UCSD-AML1 (cell line): ENCODE measurements around the gene NEGR1.

ENCODE experiments used
- DNase-seq: peaks from one replicate; lab custom pipeline; 2025; ENCODE audit not compliant: unreplicated experiment; lab: John Stamatoyannopoulos, UW

Gene NEGR1

DNA sequence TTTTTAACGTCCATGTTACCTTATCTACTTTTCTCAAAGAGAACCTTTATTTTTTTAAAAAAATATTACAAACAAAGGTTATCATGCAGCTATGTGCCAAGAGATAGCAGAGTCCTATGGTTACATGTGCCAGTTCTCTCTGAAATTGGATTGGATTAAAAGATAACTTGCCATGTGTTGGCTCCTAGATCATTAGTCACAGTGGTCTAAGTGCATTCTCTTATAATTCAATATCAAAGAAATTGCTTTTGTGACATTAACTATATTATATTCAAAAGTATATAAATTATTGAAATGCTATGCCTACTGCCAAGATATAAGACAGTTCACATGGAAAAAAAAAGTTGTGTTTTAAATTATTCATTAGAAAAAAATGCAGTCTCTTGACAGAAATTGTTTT is 494.2 kb downstream of the NEGR1 start:
- DNase-seq = no peak

DNA sequence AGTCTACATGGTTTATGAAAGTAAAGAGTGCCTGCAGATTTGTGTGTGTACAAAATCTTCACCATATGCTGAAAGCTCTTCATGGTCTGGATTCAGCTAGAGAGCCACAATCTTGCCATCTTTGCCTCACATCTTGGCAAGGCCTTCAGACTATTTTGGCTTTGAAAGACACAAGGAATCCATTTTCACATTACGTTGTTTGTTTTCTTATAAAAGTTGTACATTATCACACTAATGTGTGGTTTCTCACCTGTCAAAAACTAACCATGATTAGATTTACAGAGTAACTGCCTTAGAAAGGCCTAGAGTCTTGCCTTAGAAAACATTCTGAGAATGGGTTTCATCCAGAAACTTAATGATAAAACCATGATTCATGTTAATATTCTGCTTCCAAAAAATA is 494.6 kb downstream of the NEGR1 start:
- no peak for DNase-seq

DNA sequence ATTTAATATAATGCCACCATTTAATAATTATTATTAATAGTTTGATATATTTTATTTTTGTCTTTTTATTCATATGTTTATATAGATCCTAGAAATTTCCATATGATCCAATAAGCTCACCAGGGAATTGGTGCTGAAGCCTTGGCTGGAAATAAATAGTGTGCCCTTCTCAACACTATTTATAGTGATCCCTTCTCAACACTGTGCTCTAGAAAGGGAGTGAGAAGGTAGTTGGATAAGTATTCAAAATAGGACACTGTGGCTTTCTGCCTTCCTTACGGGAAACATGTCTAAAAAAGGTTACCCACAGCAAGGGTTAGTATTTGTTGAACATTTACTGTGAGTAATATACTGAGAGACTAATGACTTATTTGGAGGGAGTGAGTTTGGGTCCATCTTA is 496.1 kb downstream of the NEGR1 start:
- DNase-seq = no peak

DNA sequence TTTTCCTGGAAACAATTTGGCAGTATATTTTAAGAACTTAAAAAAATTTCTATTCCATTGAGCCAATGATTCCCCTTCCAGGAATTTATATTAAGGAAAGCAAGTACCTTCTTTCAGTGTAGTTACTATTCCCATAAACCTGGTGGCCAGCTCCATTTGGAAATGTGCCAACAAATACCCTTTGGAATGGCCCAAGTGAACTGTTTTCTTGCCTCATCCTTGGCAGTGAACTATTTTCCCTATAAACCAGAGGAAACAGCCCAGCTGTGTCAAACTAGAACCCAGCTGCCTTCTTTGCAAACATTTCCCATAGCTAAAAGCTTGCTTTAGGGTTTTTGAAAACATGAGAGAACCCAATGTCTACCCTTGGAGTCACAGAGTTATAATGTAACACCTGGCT is 496.9 kb downstream of the NEGR1 start:
- DNase-seq = no peak

DNA sequence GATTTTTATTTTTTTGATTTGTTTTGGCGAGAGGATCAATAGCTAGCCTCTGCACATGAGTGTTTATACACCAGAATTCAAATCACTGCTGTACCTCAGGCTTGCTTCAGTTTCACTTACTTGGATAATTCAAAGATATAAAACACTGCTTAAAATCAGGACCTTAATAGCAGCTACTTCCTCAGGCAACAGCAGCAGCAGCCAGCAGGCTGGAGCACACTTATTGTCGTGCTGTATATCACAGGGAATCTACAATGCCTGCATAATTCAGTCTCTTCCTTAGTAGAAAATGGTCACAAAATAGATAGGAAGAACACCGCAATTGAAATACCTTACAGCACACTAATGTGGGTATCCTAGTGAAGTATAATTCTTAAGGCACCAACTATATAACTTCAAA is 497.3 kb downstream of the NEGR1 start:
- no peak for DNase-seq

DNA sequence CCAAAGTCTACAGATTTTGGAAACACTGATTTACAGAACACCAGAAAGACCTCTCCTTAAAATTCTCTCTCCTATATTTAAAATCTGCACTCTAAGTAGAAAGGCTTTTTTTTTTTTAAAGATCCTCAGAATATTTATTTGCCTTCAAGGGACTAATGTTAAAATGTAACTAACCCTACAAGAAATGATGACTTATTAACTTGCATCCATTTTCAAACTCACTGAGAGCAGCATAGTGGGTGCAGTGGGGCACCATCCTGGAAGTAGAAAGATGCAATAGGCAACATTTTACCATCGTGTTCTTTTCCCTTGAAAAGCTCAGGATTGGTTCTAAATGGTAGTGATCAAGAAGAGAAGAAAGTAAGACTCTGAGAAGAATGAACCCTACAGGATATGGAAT is 498.1 kb downstream of the NEGR1 start:
- no peak for DNase-seq

DNA sequence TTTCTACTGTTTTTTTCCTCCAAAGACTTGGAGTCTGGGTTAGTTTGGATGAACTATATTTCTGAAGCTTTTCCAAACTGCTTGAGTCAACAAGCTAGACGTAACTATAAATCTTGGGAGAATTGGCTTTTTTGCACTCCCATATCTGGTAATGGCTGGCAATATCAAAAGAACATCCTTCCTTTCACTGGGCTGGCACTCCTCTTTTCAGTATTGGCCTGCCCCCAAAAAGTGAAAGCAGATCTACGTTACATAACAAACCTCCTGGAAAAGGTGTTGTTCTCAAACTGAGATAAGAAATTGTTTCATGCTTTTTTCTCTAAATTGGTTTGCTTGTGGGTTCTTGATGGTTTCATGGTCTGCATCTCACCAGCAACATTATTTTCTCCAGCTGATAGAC is 499.3 kb downstream of the NEGR1 start:
- DNase-seq = no peak

DNA sequence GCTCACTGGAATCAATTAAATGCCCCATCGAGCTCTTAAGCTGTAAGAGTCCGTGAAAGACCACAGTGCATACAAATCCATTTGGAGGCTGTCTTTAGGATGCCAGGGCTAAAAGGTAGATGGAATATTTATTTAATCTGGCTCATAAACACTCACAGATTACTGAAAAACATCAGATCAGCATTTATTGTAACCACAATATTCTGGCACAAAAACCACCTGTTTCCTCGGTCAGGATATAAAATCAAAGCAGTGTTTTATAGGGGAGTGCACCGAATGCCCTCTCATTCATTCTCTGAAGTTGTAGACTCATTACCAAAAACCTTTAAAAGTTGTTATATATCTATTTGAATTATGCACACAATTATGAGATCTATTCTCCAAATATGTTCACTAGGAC is 500.9 kb downstream of the NEGR1 start:
- DNase-seq = no peak

DNA sequence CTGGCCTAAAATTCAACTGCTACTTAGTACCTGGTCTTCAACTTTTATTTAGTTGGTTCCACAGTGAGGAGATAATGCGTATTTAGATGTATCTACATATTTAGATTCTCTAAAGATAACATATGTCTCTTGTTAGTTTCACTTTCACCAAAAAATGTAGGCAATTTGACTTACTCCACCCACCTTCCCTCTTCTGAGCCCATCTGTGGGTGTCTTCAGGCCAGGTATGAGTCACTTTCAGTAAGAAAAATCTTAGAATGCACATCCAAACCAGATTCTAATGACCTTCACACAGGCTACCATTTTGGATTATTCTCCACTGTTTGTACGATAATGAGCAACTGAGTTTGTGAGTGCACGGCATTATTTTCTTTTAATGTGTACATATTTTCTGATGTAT is 501.7 kb downstream of the NEGR1 start:
- DNase-seq = no peak

DNA sequence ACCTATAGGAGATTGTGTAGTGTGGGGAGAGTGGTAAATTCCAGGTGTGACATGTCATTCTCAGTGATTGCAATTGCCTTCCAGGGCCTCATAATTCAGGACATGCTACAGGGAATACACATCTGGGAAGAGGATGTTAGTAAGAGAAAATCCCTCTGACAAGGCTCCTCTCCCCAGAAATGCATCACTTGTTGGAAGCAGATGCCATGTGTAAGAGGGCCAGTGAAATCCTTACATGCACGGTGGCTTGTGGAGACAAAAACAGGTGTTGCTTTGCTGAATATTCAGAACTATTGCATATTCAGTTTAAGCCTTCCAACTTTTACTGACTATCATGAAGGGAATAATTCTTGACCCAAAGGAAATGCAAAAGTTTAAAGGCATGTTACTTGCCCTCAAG is 503.4 kb downstream of the NEGR1 start:
- no peak for DNase-seq

DNA sequence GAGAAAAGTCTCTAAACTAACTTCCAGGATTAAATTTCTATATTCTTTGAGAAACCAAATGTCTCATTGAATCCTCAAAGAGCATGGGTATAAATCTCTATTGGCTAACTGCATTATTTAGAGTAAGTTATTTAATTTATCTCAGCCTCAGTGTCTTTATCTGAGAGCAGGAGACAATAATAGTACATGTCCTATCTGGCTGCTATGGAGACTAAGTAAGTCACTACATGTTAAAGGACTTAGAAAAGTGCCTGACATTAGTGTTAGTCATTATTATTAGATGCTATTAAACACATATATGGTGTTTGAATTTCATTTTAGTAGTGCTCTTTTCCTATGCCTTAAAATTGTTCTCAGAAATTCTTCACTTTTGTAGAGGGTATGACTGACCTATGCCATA is 505.2 kb downstream of the NEGR1 start:
- DNase-seq = no peak

DNA sequence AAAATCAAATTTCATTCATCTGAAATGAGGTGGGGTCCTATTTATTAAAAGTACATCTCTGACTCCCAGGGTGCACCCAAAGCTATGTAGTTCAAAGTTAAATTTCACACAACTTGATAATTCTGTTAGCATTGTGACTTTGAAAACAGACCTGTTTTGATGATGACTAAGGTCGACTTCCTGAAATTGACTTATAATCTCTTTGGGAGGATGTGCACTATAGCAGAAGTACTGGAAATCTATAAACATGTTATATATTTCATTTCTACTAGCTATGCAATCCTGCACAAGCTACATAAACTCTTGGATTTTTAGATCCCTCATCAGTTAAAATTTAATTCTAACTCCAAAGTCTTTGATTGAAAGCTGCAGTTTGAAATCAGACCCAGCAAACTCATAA is 507.6 kb downstream of the NEGR1 start:
- no peak for DNase-seq

DNA sequence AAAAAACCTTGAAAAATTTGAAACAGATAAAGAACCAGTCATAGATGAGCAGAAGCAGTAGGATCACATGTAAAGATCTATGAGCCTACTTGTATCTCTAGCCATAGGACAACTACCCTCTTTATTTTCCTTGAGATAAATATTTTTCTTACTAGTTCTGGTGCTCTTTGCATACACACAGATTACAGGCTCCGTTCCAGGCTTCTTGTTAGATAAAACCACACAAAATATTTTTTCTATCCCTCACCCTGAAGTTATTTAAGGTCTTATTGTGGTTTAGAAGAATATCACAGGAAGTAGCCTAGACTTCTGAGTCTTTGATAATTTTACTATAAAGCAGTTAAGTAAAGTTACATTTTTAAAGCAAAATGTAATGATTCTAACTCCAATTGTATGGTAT is 512.2 kb downstream of the NEGR1 start:
- no peak for DNase-seq

DNA sequence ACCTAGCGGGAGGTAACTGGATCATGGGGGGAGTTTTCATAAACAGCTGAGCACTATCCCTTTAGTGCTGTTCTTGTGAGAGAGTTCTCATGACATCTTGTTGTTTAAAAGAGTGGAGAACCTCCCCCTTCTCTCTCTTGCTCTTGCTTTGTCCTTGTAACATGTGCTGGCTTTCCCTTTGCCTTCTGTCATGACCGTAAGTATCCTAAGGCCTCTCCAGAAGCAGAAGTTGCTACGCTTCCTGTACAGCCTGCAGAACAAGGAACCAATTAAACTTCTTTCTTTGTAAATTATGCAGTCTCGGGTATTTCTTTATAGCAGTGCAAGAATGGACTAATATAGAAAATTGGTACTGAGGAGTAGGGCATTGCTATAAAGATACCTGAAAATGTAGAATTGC is 515.6 kb downstream of the NEGR1 start:
- DNase-seq = no peak

DNA sequence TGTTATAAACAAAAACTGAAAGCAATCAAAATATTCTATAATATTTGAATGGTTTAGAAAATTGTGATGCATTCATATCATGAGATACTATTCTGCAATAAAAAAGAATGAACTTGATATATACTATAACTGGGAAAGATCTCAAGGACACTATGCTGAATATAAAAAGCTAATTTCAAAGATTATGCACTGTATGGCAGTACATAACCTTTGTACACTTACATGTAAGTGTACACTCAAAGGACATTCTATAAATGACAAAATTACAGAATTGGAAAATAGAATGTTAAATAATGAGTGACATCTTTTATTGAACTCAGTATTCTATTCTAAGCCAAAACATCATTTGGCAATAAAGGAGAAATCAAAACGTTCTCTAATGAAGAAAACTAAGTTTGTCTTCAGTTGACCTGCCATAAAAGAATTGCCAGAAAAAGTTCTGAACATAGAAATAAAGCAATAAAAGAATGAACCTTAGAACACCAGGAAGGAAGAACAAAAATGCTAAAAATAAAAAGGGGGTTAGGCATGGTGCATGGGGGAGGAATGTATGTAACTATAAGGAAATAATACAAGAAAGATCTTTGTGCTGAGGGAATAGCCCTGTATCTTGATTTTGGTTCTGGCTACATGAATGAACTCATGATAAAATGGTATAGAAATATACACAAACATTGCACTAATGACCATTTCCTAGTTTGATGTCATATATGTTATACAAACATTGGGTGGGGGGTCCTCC is 519.7 kb downstream of the NEGR1 start:
- DNase-seq = no peak

DNA sequence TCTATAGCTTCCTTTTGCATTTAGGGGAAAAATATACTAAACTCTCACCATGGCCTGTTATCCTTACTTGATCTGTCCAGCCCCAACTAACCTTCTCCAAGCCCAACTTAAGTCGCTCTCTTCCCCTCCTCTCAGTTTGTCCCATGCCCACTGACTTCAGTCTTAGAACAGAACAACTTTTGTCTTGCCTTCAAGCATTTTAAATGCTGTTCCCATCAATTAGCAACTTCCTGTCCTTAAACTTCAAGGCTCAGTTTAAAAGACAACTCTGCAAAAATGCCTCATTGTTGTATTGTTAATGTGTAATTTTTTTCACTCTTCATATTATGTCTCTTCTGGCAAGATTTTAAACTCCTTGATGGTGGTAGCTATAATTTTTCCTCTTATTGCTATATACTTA is 526.9 kb downstream of the NEGR1 start:
- DNase-seq = no peak

DNA sequence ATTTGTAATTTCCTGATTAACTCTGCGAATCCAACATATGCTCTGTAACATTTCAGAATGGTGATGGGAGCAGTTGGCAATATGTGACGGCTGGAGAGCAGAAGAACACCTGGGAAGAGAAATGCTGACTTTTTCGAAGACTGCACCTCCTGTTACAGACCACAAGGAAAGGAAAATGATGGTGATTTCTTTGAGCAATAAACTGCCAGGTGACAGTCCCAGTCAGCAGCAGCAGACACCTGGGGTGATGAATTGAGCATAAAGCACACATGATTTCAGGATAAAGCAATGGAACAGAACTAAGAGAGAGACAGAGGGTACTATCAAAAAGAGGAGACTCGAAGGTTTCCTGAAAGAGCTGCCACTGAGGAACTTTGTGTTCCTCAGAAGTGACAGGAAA is 528.6 kb downstream of the NEGR1 start:
- DNase-seq = no peak

DNA sequence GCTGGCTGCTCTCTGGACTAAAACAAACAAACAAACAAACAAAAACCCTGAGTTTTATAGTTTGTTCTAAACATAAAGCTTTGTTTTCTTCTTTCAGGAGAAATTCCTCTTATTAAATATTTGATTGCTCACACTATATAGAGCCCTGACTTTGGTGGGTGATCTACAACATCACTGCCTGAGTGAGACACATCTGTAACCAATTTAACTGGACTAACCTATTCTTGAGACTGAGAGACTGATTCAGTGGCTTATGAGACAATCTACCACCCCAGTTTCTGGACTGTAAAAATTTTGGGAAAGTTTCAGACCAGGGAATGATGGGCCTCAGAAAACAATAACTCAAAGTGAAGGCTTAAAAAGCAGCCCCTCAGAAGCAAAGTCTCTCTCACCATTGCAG is 537.0 kb downstream of the NEGR1 start:
- no peak for DNase-seq

DNA sequence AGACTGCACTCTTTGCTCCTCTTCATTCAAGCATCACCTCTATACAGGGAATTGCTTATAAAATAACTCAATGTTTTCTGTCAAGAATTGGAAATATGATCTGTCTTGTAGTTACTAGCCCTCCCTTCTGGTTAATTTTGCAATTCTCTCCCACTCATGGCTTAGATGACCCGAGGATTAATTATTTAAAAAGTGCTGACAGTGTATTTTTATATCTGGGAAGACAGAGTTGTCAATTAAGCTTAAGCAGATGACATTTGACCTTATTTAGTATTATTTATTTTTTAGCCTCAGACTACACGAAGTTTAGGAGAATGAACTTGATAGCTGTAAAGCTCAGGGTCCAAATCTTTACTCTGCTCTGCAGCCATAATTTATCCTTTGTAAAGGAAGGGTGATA is 538.5 kb downstream of the NEGR1 start:
- no peak for DNase-seq

DNA sequence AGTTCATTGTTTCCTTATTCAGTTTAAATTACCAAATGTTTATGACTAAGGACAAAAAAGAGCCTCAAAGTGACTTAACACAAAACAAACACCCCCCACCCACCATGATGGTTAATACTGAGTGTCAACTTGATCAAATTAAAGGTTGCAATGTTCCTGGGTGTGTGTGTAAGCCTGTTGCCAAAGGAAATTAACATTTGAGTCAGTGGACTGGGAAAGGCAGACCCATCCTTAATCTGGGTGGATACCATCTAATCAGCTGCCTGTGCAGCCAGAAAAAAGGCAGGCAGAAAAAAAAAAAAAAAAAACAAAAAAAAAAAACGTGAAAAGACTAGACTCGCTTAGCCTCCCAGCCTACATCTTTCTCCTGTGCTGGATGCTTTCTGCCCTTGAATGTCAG is 543.4 kb downstream of the NEGR1 start:
- DNase-seq = no peak

DNA sequence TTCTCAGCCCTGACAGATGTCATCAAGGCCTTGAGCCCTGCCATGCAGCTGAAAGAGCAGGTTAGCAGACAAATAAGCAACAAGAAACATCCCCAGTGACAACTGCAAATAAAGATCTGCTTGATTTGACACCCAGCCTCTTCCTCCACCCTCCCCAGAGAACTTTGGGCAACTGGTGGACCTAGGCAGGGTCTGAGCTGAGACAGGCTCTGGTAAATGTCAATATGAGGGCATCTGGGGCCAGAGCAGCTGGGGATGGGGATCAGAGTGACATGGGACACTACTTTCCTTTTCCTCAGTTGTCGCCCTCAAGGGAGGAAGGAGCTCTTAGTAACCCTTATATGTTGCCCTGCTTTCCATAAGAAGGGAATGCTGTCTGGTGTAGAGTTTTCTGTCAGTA is 544.1 kb downstream of the NEGR1 start:
- no peak for DNase-seq

DNA sequence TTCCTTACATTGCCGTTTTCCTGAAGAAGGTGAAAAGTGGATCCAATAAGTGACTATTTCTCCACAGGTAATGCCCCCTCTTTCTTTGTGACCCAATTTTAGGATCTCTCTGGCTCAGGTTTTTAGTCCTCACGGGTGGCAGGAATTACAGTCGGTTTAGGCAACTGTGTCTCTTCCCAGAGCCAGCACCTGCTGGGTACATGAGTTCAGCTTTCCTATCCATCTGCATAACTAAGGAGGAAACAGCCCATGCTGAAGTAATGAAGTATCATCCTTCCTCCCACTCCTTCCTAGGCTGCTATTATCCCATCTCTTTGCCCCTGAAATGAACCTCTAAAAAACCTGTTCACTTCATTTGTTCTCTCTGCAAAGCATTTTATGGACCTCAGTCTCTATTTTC is 544.6 kb downstream of the NEGR1 start:
- no peak for DNase-seq

DNA sequence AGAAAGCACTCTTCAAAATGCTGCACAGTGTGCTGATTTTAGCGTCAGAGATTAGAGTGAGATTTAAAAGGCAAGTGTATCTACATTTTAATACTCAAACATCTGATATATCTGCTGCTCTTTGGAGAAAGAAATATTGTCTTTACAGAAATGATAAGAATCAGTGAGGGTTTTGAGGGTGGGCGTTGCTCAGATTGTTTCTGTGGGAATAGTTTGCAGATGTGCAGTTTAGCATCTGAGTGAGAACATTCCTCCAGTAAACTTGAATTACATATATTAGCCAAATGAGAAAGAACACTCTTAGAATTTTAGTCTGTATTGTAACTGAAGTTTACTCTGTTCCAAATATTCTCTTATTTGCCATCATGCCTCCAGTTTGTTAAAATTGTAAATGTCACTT is 549.2 kb downstream of the NEGR1 start:
- no peak for DNase-seq

DNA sequence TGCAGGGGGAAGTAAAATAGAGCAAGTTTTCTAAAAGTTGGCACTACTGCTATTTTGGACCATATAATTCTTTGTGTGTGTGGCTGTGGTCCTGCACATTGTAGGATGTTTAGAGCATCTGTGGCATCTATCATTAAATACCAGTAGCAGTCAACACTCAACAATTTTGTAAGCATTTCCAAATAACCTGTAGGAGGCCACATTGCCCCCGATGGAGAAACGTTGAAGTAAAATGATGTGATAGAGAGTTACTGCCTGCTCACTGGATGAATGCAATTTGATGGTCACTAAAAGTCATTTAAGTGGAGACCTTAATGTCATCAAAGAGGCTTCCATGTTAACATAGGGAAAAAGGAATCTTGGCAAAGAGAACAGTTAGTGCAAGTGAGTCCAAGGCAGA is 560.8 kb downstream of the NEGR1 start:
- no peak for DNase-seq
